Esophagus muscularis mucosa (tissue), 4 donors: ENCODE results near the gene KCNJ10. TPM values are rescaled to one million over a fixed set of nuclear protein-coding genes. Genes with fewer than 3 reads are reported as not detected.
A peak's percentile ranks its signal among the peaks of the same experiment; 100 is the strongest.

ENCODE experiments used
- DNase-seq: peaks from one replicate; pipeline ENCODE4 v3.0.0-alpha.2; 2017; ENCODE audit errors: extremely low spot score
- H3K27ac ChIP-seq, 4 donors: fragments of 200-600 bp; sonication (generic); replicated peaks in 1 of 4; 1 replicate in 3 of 4; 2 replicates in 1 of 4; pipeline ENCODE4 v1.5.1; 2016 to 2019; ENCODE audit warnings: mild to moderate bottlenecking in 1 of 4
- H3K27me3 ChIP-seq, 4 donors: fragments of 200-600 bp; sonication (generic); one replicate each; pipeline versions ENCODE4 v1.5.1 to v1.6.0; 2016 to 2019
- H3K36me3 ChIP-seq, 4 donors: fragments of 200-600 bp; sonication (generic); one replicate each; pipeline ENCODE4 v1.5.1; 2016 to 2019
- H3K4me1 ChIP-seq, 4 donors: fragments of 200-600 bp; sonication (generic); one replicate each; pipeline ENCODE4 v1.5.1; 2016 to 2019
- H3K4me3 ChIP-seq, 4 donors: fragments of 200-600 bp; sonication (generic); 1 replicate in 2 of 4; 2 replicates in 2 of 4; pipeline ENCODE4 v1.5.1; 2016 to 2019; ENCODE audit warnings: mild to moderate bottlenecking in 4 of 4, moderate library complexity in 1 of 4
- H3K9me3 ChIP-seq, 4 donors: fragments of 200-600 bp; sonication (generic); 1 replicate in 3 of 4; 2 replicates in 1 of 4; pipeline ENCODE4 v1.5.1; 2016 to 2019
- CTCF ChIP-seq, 3 experiments: fragments of 200-600 bp in 2 of 3; fragments of 450-650 bp in 1 of 3; sonication (generic) in 2 of 3; IDR thresholded peaks; one replicate each; pipeline ENCODE4 v1.5.1; 2017 to 2019; ENCODE audit warnings: antibody characterized with exemption in 3 of 3, mild to moderate bottlenecking in 2 of 3, moderate library complexity in 1 of 3
- EP300 ChIP-seq: sonication (generic); formaldehyde crosslinking; IDR thresholded peaks from one replicate; pipeline ENCODE4 v1.6.1; 2017; ENCODE audit warnings: antibody characterized with exemption
- POLR2A ChIP-seq: fragments of 450-650 bp; IDR thresholded peaks from one replicate; pipeline ENCODE4 v1.6.1; 2017; ENCODE audit warnings: antibody characterized with exemption, moderate library complexity, mild to moderate bottlenecking, low read depth
- POLR2AphosphoS5 ChIP-seq, 2 donors: sonication (generic); formaldehyde crosslinking; IDR thresholded peaks; one replicate each; pipeline ENCODE4 v1.6.1; 2017; ENCODE audit warnings: antibody characterized with exemption in 2 of 2
- WGBS: methylation state at CpG from one replicate; pipeline ENCODE4 v1.1.5; 2018; 5-methylcytosine and 5-hydroxymethylcytosine counted together
- intact Hi-C: fragments of 100-400 bp; cut with DNase I; formaldehyde crosslinking; loops from one replicate; pipeline ENCODE4 v1.15.1; 2023
- total RNA-seq, 4 donors: library from RNA; depleted of rRNA; stranded (reverse); fragments of >200 nt; gene quantifications; one replicate each; pipeline versions ENCODE4 v1.1.0 to v1.2.1, GENCODE V29; 2016

Gene KCNJ10
- total RNA-seq, 4 donors from 2014 or later = 0.06 TPM; not detected in 3

GRCh38 chr1:160058087-160058486, 11.9 kb downstream of the KCNJ10 start:
- Histone ChIP-seq H3K9me3 (no peaks in the 10 kb centered on the region), H3K4me1 (no peaks in the 10 kb centered on the region), H3K27me3 (peaks cover 0 to 61% (median 0%) of the 10 kb centered on the region in 4 donors), H3K4me3 (no peak overlapping the region), H3K36me3 (no peaks in the 10 kb centered on the region), H3K27ac (no peak overlapping the region)
- WGBS = 47% methylated on average over 2 of the region's 2 CpGs
- peak in 1 of 3 experiments; percentile 23 for TF ChIP-seq CTCF (IDR thresholded peaks at IDR 0.05)
- TF ChIP-seq POLR2A = no peak
- no peak for DNase-seq
- intact Hi-C loops = no loop called here

GRCh38 chr1:160056648-160057169, 13.3 kb downstream of the KCNJ10 start:
- Histone ChIP-seq H3K27me3 (peaks cover 0 to 51% (median 0%) of the 10 kb centered on the region in 4 donors), H3K36me3 (no peaks in the 10 kb centered on the region), H3K4me1 (no peaks in the 10 kb centered on the region), H3K9me3 (no peaks in the 10 kb centered on the region), H3K4me3 (no peak overlapping the region), H3K27ac (no peak overlapping the region)
- 61% methylated on average over 1 of the region's 1 CpG for WGBS
- DNase-seq = no peak
- no peak for TF ChIP-seq EP300
- TF ChIP-seq POLR2AphosphoS5 (IDR thresholded peaks at IDR 0.05) = no peak
- TF ChIP-seq CTCF (IDR thresholded peaks at IDR 0.05) = no peak
- no peak for TF ChIP-seq POLR2A
- intact Hi-C loops = no loop called here

- no peak overlapping the region for H3K27ac ChIP-seq
- H3K36me3 ChIP-seq = no peaks in the 10 kb centered on the region
- intact Hi-C loops = no loop called here
- no peak for DNase-seq
- no peak overlapping the region for H3K4me3 ChIP-seq
- 61% methylated on average over 3 of the region's 7 CpGs for WGBS
- no peaks in the 10 kb centered on the region for H3K9me3 ChIP-seq
- TF ChIP-seq POLR2AphosphoS5 (IDR thresholded peaks at IDR 0.05) (no peak), CTCF (IDR thresholded peaks at IDR 0.05) (no peak), POLR2A (no peak), EP300 (no peak)
- no peaks in the 10 kb centered on the region for H3K4me1 ChIP-seq
- peaks cover 0 to 45% (median 0%) of the 10 kb centered on the region in 4 donors for H3K27me3 ChIP-seq
These were observed 16.2 kb downstream of the KCNJ10 start for GRCh38 chr1:160053548-160054365.

GRCh38 chr1:160052936-160053335, 17.0 kb downstream of the KCNJ10 start:
- Histone ChIP-seq H3K4me1 (no peaks in the 10 kb centered on the region), H3K36me3 (no peaks in the 10 kb centered on the region), H3K4me3 (no peak overlapping the region), H3K27ac (no peak overlapping the region), H3K27me3 (peaks cover 0 to 43% (median 0%) of the 10 kb centered on the region in 4 donors), H3K9me3 (no peaks in the 10 kb centered on the region)
- no peak for DNase-seq
- WGBS = 70% methylated on average over 6 of the region's 6 CpGs
- TF ChIP-seq POLR2AphosphoS5 (IDR thresholded peaks at IDR 0.05) (no peak), POLR2A (no peak), EP300 (no peak), CTCF (IDR thresholded peaks at IDR 0.05) (no peak)
- intact Hi-C loops = no loop called here
